HepG2 (cell line): ENCODE results near the gene VSNL1. TPM values are rescaled to one million over a fixed set of nuclear protein-coding genes. Genes with fewer than 3 reads are reported as not detected.

ENCODE experiments used
- ATM ChIP-seq: fragments of 450-650 bp; IDR thresholded peaks from 2 replicates; pipeline ENCODE4 v1.7.1; 2017; ENCODE audit warnings: mild to moderate bottlenecking, borderline replicate concordance
- DNMT3B ChIP-seq: conservative IDR thresholded peaks from 2 replicates; pipeline ENCODE4 v1.6.1; 2016; ENCODE audit warnings: missing biosample characterization, control low read depth
- KDM6A ChIP-seq: IDR thresholded peaks from 2 replicates; pipeline ENCODE4 v1.6.1; 2016; ENCODE audit warnings: low read depth
- NR1H2 ChIP-seq: sonication (generic); formaldehyde crosslinking; IDR thresholded peaks from 2 replicates; pipeline ENCODE4 v1.8.1; 2022; ENCODE audit warnings: low read depth, missing genetic modification reagents, borderline replicate concordance
- TARDBP ChIP-seq: sonication (generic); formaldehyde crosslinking; IDR thresholded peaks from 2 replicates; pipeline ENCODE4 v1.8.0; 2022; ENCODE audit warnings: mild to moderate bottlenecking, missing genetic modification reagents
- ZNF143 ChIP-seq: sonication (generic); formaldehyde crosslinking; IDR thresholded peaks from 2 replicates; pipeline ENCODE4 v1.4.0; 2020; ENCODE audit warnings: missing genetic modification reagents
- ZNF430 ChIP-seq: sonication (generic); formaldehyde crosslinking; IDR thresholded peaks from 2 replicates; pipeline ENCODE4 v1.9.0; 2021; ENCODE audit warnings: mild to moderate bottlenecking, missing genetic modification reagents
- ZNF431 ChIP-seq: sonication (generic); formaldehyde crosslinking; IDR thresholded peaks from 2 replicates; pipeline ENCODE4 v1.9.0; 2022; ENCODE audit warnings: missing genetic modification reagents, low read depth, mild to moderate bottlenecking, borderline replicate concordance
- ZNF530 ChIP-seq: sonication (generic); formaldehyde crosslinking; IDR thresholded peaks from 2 replicates; pipeline ENCODE4 v1.5.0; 2020; ENCODE audit warnings: low read depth, mild to moderate bottlenecking, missing genetic modification reagents
- ZNF720 ChIP-seq: sonication (generic); formaldehyde crosslinking; IDR thresholded peaks from 2 replicates; pipeline ENCODE4 v1.4.0; 2020; ENCODE audit warnings: missing genetic modification reagents
- polyA plus RNA-seq, 8 experiments: library from polyadenylated mRNA; depleted of rRNA in 3 of 8; stranded (reverse) in 7 of 8; unstranded in 1 of 8; fragments of >200 nt; fragmentation: Illumina TruSeq in 4 of 8; extraction: Trizol in 4 of 8; gene quantifications; 2 replicates each; pipeline versions ENCODE4 v1.2.1 to v1.2.3, GENCODE V29; 2011 to 2016; ENCODE audit warnings: low read depth in 4 of 8, missing spikeins in 1 of 8, mixed read lengths in 1 of 8; ENCODE audit not compliant: insufficient read depth in 1 of 8
- total RNA-seq, 5 experiments: library from RNA; depleted of rRNA; stranded (reverse); fragments of >200 nt; fragmentation: Illumina TruSeq; extraction: Trizol; gene quantifications; 2 replicates each; pipeline ENCODE4 v1.2.3, GENCODE V29; 2016; ENCODE audit warnings: low read depth in 1 of 5
- TF ChIP-seq, protein P1 (sequence below): sonication (generic); formaldehyde crosslinking; IDR thresholded peaks from 2 replicates; pipeline ENCODE4 v1.5.0; 2020; ENCODE audit warnings: mild to moderate bottlenecking, missing genetic modification reagents, borderline replicate concordance
- TF ChIP-seq, protein P2 (sequence below): IDR thresholded peaks from 2 replicates; pipeline ENCODE4 v1.6.1; 2018; ENCODE audit warnings: missing genetic modification reagents, mild to moderate bottlenecking, missing compliant biosample characterization
- TF ChIP-seq, protein P3 (sequence below): sonication (generic); formaldehyde crosslinking; IDR thresholded peaks from 2 replicates; pipeline ENCODE4 v1.4.0; 2020; ENCODE audit warnings: mild to moderate bottlenecking, missing genetic modification reagents
- TF ChIP-seq, protein P4 (sequence below): sonication (generic); formaldehyde crosslinking; IDR thresholded peaks from 2 replicates; pipeline ENCODE4 v1.8.0; 2022; ENCODE audit warnings: missing genetic modification reagents, mild to moderate bottlenecking, borderline replicate concordance

The VSNL1 gene
- total and polyA plus RNA-seq, 2 of the 13 experiments (the other 11 are each of a cell fraction or from before 2014, with no cell fraction given): 63.2 to 95.9 TPM

DNA sequence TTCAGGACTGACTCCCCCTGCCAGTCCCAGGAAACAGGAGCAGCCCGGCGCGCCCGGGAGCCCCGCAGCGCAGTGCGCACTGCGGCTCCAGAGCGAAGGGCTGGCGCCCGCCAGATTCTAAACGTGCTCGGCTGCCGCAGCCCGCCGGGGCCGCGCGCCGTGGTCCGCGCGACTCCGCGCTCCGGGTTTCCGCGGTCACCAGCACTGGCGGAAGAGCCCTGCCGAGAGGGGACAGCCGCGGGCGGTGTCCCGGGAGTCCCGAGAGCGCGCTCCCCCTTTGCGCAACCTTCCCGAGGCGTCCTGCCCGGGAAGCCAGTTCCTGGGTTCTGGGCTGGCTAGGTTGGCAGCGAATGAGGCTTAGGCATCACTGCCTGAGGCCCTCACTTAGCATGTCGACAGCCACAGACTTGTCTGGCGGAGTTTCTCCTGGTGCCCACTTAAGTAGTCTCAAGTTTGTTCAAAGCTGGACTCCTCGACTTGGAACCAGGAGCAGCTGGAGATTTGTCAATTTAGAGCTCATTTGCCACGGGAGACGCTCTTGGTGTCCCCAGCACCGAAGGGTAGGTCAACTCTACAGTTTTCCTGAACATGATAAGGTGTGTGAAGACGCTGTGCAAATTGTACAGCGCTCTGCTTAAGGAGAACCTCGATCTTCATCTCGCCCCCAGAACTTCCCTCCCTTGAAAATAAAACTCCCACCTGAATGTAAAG is 1.5 kb upstream of the VSNL1 start (continued):
- TF ChIP-seq ZNF430 (peak; percentile 95), NR1H2 (CRISPR knock-in tag) (no peak), DNMT3B (no peak; the same call in 1 of the 2 replicates), TARDBP (CRISPR knock-in tag) (peak; percentile 83), KDM6A (peak; percentile 7; the same call in 1 of the 2 replicates), ATM (no peak), ZNF143 (CRISPR knock-in tag) (peak; percentile 70), ZNF720 (CRISPR knock-in tag) (no peak), ZNF530 (no peak), ZNF431 (CRISPR knock-in tag) (peak; percentile 93)
- TF ChIP-seq, protein P1, sequence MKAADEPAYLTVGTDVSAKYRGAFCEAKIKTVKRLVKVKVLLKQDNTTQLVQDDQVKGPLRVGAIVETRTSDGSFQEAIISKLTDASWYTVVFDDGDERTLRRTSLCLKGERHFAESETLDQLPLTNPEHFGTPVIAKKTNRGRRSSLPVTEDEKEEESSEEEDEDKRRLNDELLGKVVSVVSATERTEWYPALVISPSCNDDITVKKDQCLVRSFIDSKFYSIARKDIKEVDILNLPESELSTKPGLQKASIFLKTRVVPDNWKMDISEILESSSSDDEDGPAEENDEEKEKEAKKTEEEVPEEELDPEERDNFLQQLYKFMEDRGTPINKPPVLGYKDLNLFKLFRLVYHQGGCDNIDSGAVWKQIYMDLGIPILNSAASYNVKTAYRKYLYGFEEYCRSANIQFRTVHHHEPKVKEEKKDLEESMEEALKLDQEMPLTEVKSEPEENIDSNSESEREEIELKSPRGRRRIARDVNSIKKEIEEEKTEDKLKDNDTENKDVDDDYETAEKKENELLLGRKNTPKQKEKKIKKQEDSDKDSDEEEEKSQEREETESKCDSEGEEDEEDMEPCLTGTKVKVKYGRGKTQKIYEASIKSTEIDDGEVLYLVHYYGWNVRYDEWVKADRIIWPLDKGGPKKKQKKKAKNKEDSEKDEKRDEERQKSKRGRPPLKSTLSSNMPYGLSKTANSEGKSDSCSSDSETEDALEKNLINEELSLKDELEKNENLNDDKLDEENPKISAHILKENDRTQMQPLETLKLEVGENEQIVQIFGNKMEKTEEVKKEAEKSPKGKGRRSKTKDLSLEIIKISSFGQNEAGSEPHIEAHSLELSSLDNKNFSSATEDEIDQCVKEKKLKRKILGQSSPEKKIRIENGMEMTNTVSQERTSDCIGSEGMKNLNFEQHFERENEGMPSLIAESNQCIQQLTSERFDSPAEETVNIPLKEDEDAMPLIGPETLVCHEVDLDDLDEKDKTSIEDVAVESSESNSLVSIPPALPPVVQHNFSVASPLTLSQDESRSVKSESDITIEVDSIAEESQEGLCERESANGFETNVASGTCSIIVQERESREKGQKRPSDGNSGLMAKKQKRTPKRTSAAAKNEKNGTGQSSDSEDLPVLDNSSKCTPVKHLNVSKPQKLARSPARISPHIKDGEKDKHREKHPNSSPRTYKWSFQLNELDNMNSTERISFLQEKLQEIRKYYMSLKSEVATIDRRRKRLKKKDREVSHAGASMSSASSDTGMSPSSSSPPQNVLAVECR (CRISPR knock-in tag): peak; percentile 92
- TF ChIP-seq, protein P2, sequence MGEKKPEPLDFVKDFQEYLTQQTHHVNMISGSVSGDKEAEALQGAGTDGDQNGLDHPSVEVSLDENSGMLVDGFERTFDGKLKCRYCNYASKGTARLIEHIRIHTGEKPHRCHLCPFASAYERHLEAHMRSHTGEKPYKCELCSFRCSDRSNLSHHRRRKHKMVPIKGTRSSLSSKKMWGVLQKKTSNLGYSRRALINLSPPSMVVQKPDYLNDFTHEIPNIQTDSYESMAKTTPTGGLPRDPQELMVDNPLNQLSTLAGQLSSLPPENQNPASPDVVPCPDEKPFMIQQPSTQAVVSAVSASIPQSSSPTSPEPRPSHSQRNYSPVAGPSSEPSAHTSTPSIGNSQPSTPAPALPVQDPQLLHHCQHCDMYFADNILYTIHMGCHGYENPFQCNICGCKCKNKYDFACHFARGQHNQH (CRISPR knock-in tag): peak; percentile 87; the same call in 1 of the 2 replicates
- TF ChIP-seq, protein P3, sequence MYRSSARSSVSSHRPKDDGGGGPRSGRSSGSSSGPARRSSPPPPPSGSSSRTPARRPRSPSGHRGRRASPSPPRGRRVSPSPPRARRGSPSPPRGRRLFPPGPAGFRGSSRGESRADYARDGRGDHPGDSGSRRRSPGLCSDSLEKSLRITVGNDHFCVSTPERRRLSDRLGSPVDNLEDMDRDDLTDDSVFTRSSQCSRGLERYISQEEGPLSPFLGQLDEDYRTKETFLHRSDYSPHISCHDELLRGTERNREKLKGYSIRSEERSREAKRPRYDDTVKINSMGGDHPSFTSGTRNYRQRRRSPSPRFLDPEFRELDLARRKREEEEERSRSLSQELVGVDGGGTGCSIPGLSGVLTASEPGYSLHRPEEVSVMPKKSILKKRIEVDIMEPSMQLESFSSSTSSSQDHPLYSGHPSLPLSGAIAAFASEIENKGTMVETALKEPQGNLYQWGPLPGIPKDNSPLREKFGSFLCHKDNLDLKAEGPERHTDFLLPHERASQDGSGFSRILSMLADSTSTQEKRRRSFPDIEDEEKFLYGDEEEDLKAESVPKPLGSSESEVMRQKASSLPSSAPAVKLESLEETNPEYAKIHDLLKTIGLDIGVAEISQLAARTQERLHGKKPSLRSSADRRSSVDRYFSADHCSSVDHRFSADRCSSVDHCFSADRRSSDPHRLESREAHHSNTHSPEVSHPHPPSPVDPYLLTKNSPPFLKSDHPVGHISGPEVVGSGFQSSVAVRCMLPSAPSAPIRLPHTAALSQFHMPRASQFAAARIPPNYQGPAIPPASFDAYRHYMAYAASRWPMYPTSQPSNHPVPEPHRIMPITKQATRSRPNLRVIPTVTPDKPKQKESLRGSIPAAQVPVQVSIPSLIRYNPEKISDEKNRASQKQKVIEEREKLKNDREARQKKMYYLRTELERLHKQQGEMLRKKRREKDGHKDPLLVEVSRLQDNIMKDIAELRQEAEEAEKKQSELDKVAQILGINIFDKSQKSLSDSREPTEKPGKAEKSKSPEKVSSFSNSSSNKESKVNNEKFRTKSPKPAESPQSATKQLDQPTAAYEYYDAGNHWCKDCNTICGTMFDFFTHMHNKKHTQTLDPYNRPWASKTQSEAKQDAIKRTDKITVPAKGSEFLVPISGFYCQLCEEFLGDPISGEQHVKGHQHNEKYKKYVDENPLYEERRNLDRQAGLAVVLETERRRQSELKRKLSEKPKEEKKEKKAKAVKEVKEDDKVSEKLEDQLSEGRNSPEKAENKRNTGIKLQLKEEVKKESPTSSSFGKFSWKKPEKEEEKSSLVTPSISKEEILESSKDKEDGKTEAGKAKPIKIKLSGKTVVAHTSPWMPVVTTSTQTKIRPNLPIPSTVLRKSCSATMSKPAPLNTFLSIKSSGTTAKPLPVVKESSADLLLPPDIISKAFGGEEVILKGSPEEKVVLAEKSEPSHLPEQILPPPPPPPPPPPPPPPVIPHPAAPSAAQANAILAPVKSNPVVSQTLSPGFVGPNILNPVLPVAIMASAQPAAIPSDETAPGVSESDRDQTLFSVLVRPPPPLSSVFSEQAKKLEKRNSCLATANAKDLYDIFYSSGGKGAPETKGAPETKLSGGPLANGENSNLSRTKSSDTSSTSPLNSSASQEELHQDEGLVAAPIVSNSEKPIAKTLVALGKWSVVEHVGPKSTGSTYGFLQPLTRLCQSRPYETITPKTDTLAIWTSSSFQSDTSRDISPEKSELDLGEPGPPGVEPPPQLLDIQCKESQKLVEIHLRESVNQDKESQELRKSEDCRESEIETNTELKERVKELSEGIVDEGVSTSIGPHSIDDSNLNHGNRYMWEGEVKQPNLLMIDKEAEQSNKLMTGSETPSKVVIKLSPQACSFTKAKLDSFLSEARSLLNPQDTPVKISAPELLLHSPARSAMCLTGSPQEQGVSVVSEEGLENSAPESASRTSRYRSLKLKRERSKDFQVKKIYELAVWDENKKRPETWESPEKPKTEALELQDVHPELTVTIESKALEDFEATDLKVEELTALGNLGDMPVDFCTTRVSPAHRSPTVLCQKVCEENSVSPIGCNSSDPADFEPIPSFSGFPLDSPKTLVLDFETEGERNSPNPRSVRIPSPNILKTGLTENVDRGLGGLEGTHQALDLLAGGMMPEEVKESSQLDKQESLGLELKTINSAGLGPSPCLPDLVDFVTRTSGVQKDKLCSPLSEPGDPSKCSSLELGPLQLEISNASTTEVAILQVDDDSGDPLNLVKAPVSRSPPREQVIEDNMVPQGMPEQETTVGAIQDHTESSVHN (CRISPR knock-in tag): no peak
- TF ChIP-seq, protein P4, sequence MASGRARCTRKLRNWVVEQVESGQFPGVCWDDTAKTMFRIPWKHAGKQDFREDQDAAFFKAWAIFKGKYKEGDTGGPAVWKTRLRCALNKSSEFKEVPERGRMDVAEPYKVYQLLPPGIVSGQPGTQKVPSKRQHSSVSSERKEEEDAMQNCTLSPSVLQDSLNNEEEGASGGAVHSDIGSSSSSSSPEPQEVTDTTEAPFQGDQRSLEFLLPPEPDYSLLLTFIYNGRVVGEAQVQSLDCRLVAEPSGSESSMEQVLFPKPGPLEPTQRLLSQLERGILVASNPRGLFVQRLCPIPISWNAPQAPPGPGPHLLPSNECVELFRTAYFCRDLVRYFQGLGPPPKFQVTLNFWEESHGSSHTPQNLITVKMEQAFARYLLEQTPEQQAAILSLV (CRISPR knock-in tag): peak; percentile 94; the same call in 1 of the 2 replicates
